ENCODE results near the gene SLC7A11. TPM values are rescaled to one million over a fixed set of nuclear protein-coding genes. Genes with fewer than 3 reads are reported as not detected.

Gene SLC7A11
- total and polyA plus RNA-seq, 2 of the 4 experiments (the other 2 are of a cell fraction) = 8.3 to 24.7 TPM

- Histone ChIP-seq H3K27ac (ENCODE audit: insufficient read depth, low read length) (no peak overlapping the region), H2AFZ (replicated peaks; ENCODE audit: low read length, poor library complexity) (no peak overlapping the region), H2AK5ac (ENCODE audit: low read depth, low read length) (no peak overlapping the region), H3K4me2 (ENCODE audit: low read depth, low read length) (no peak overlapping the region), H3K23ac (ENCODE audit: low read depth, low read length) (no peak overlapping the region), H3K56ac (ENCODE audit: extremely low read depth, insufficient read depth, low read length) (0 out of 2 replicates have a peak overlapping the region, but pooled peaks have one; percentile 16), H3K4me1 (ENCODE audit: control insufficient read depth, insufficient read depth, low read length) (peaks cover 3% of the 10 kb centered on the region; the same call in 1 of the 2 replicates), H3K9me3 (ENCODE audit: control insufficient read depth, insufficient read depth, low read length) (no peaks in the 10 kb centered on the region), H4K20me1 (ENCODE audit: insufficient read depth, low read length) (no peaks in the 10 kb centered on the region), H3K79me1 (ENCODE audit: low read depth in 1 of 2, low read length in 2 of 2) (no peaks in the 10 kb centered on the region), H3K9ac (ENCODE audit: low read depth, low read length) (no peak overlapping the region), H4K91ac (ENCODE audit: insufficient read depth, low read depth, low read length) (peak overlapping the region; percentile 43; the same call in 1 of the 2 replicates), H3K18ac (ENCODE audit: low read depth, low read length) (peak overlapping the region; percentile 60; the same call in 1 of the 2 replicates), H2BK15ac (ENCODE audit: low read depth, low read length) (peak overlapping the region; percentile 55; the same call in 2 of the 3 replicates), H3K27me3 (ENCODE audit: control insufficient read depth, insufficient read depth, low read length) (no peaks in the 10 kb centered on the region), H3K9me1 (ENCODE audit: insufficient read depth, low read length) (peaks cover 4% of the 10 kb centered on the region; the same call in 1 of the 2 replicates), H4K5ac (ENCODE audit: low read depth, low read length) (no peak overlapping the region), H3K14ac (replicated peaks; ENCODE audit: low read depth, low read length) (0 out of 2 replicates have a peak overlapping the region, but pooled peaks have one; percentile 55), H2BK120ac (ENCODE audit: low read depth, low read length) (peak overlapping the region; percentile 68), H2BK20ac (ENCODE audit: low read depth, low read length) (peak overlapping the region; percentile 85; the same call in 1 of the 2 replicates), H3K36me3 (ENCODE audit: control insufficient read depth, insufficient read depth, low read length) (no peaks in the 10 kb centered on the region), H3K4me3 (ENCODE audit: insufficient read depth, low read depth, low read length) (no peak overlapping the region), H4K8ac (ENCODE audit: low read depth in 2 of 2, low read length in 2 of 2) (no peak overlapping the region; a peak in 2 of 4 replicates), H3K4ac (ENCODE audit: low read depth, low read length) (no peak overlapping the region), H2BK5ac (ENCODE audit: low read depth, low read length, poor library complexity, severe bottlenecking) (peak overlapping the region; percentile 55), H2AK9ac (replicated peaks; ENCODE audit: low read depth, low read length, poor library complexity) (no peak overlapping the region)
- ATAC-seq (ENCODE audit: low read depth) = no peak
- dilution Hi-C loops (cut with HindIII; ENCODE audit: low sequenced_read_pairs, unreplicated experiment) = no loop called here
- BruUV-seq (replicated peaks) = no TSS peak
- in situ Hi-C loops (cut with MboI; ENCODE audit: low sequenced_read_pairs) = no loop called here
- ChIA-PET POLR2A (ENCODE audit: unreplicated experiment) (no interaction called here), CTCF (no interaction called here)
- TF ChIP-seq RFX5 (IDR thresholded peaks at IDR 0.05; ENCODE audit: low read depth, low read length) (no peak), ELK1 (IDR thresholded peaks at IDR 0.05; ENCODE audit: borderline replicate concordance, low read depth, low read length) (no peak), POLR2A (IDR thresholded peaks at IDR 0.05; ENCODE audit: low read depth, low read length) (no peak), USF2 (IDR thresholded peaks at IDR 0.05; ENCODE audit: low read depth, low read length) (no peak), MXI1 (IDR thresholded peaks at IDR 0.05; ENCODE audit: borderline replicate concordance, low read depth, low read length) (no peak), MAZ (IDR thresholded peaks at IDR 0.05; ENCODE audit: borderline replicate concordance, low read depth, low read length) (no peak), MAFK (IDR thresholded peaks at IDR 0.05; ENCODE audit: low read depth, low read length) (no peak), RCOR1 (IDR thresholded peaks at IDR 0.05; ENCODE audit: insufficient replicate concordance, low read length) (no peak), CHD1 (IDR thresholded peaks at IDR 0.05; ENCODE audit: low read depth, low read length) (no peak), CTCF (conservative IDR thresholded peaks at IDR 0.05; ENCODE audit: low read depth, low read length) (no peak), SMC3 (IDR thresholded peaks at IDR 0.05; ENCODE audit: low read depth, low read length) (no peak), BHLHE40 (IDR thresholded peaks at IDR 0.05; ENCODE audit: low read depth, low read length) (no peak), RAD21 (IDR thresholded peaks at IDR 0.05; ENCODE audit: low read length) (no peak), CEBPB (IDR thresholded peaks at IDR 0.05; ENCODE audit: low read depth, low read length) (no peak)
- WGBS, 2 experiments (ENCODE audit: extremely low coverage in 2 of 2, insufficient read length in 1 of 2) = no CpG with 5 or more reads among the region's 1 CpG
- DNase-seq = no peak
- intact Hi-C loops (cut with micrococcal nuclease) = no loop called here
Observed at GRCh38 chr4:138275216-138275615, 33.1 kb upstream of the SLC7A11 start.

All from IMR-90 (cell line).